ENCODE measurements around the gene TERT.

Gene TERT

GRCh38 chr5:1226839-1227581 is 67.9 kb downstream of the TERT start:
- no peak overlapping the region for H3K27ac ChIP-seq
- TF ChIP-seq, protein P1, sequence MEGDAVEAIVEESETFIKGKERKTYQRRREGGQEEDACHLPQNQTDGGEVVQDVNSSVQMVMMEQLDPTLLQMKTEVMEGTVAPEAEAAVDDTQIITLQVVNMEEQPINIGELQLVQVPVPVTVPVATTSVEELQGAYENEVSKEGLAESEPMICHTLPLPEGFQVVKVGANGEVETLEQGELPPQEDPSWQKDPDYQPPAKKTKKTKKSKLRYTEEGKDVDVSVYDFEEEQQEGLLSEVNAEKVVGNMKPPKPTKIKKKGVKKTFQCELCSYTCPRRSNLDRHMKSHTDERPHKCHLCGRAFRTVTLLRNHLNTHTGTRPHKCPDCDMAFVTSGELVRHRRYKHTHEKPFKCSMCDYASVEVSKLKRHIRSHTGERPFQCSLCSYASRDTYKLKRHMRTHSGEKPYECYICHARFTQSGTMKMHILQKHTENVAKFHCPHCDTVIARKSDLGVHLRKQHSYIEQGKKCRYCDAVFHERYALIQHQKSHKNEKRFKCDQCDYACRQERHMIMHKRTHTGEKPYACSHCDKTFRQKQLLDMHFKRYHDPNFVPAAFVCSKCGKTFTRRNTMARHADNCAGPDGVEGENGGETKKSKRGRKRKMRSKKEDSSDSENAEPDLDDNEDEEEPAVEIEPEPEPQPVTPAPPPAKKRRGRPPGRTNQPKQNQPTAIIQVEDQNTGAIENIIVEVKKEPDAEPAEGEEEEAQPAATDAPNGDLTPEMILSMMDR (conservative IDR thresholded peaks at IDR 0.05) = no peak
- TF ChIP-seq ZFX (IDR thresholded peaks at IDR 0.05) = no peak

DNA sequence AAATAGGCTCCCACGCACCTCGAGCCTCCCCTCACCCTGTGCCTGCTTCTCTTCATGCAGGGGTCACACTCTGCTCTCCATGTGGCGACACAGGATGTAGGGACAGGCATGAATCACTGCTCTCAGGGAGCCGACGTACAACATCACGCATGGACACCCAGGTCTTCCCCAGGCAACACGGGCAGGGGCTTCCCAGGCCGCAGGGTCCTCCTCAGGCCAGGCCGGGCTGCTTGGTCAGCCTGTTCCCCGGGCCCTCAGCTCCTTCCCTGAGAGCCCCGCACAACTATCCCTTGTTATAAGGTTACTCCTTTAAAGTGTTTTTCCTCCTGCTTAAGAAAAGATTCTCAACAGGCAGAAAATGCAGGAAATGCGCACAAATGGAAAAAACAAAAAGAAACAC is 68.6 kb downstream of the TERT start:
- TF ChIP-seq, protein P1 (conservative IDR thresholded peaks at IDR 0.05) = no peak
- no peak for TF ChIP-seq ZFX (IDR thresholded peaks at IDR 0.05)

DNA sequence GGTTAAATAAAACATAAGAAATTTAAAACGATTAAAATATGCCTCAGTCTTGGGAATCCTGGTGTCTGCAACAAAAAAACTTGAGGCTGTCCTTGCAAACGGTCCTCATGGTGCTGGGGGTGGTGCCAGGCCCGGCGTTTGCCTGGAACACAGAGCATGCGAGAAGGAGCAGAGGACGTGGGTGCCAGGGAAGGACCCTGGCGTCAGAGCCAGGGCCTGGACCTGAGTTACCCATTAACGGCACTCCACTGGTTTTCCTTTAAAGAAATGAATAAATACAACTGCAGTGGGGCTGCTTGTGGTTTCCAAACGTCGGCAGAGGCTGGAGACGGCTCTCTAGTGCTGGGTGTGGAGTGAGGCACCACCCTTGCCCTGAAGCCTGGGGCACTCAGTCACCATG is 69.8 kb downstream of the TERT start, which contains the start of gene SLC6A18:
Gene SLC6A18 (plus strand): TSS at position 301 of the 400 bp plus-strand sequence. CDS start 97 bp downstream, at position 398.
- no peak for TF ChIP-seq ZFX (IDR thresholded peaks at IDR 0.05)
- TF ChIP-seq, protein P1 (conservative IDR thresholded peaks at IDR 0.05) = no peak
- no peak within 1 kb of the TSS for H3K27ac ChIP-seq

More for the DNA sequence above, 68.6 kb downstream of the TERT start:
- no peak overlapping the region for H3K27ac ChIP-seq

- H3K27ac ChIP-seq = no peak overlapping the region
- no peak for TF ChIP-seq ZFX (IDR thresholded peaks at IDR 0.05)
- TF ChIP-seq, protein P1 (conservative IDR thresholded peaks at IDR 0.05) = no peak
These were observed 70.2 kb downstream of the TERT start for GRCh38 chr5:1224631-1225030.

GRCh38 chr5:1223278-1223670 is 71.6 kb downstream of the TERT start:
- TF ChIP-seq, protein P1 (conservative IDR thresholded peaks at IDR 0.05) = no peak
- no peak for TF ChIP-seq ZFX (IDR thresholded peaks at IDR 0.05)
- no peak overlapping the region for H3K27ac ChIP-seq

DNA sequence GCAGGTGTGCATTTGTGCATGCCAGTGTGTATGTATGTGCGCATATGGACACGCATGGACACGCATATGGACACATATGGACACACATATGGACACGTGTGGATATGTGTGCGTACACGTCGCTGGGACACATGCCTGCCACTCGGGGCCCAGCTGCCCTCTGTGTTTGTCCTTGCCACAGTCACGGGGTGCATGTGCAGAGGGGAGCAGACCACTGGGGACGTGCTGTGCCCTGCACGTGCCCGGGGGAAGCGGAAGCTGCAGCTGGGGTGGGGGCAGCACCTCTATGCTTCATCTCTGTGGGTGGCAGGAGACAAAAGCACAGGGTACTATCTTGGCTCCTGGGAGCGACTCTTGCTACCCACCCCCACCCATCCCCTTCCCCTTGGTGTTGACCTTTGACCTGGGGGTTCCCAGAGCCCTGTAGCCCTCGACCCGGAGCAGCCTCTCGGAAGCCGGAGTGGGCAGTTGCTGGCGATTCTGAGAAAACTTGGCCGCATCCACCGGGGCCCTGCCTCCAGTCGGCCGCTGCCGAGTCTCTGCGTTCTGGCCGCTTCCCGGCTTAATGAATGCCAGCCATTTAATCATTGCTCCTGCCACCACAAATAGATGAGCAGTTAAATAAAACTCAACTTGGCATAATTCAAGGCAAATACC is 72.1 kb downstream of the TERT start:
- TF ChIP-seq, protein P1 (conservative IDR thresholded peaks at IDR 0.05) = no peak
- no peak for TF ChIP-seq ZFX (IDR thresholded peaks at IDR 0.05)
- H3K27ac ChIP-seq = no peak overlapping the region

DNA sequence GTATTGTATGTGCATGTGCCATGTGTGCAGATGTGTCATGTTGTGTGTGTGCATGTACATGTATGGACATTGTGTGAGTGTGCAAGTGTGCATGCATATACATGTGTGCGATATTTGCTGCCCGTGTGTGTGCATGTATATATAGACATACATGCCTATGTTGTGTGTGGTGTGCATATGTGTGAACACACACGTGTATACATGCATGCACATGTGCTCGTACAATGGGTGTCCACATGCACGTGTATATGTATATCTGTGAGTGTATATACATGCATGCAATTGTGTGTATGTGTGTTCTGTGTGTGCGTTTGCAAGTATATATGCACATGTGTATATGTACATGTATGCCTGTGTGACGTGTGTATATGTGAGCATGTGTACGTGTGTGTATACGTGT is 72.7 kb downstream of the TERT start:
- H3K27ac ChIP-seq = no peak overlapping the region
- TF ChIP-seq, protein P1 (conservative IDR thresholded peaks at IDR 0.05) = no peak

All from C4-2B (cell line).